Activated CD4-positive, CD25-positive, alpha-beta regulatory T cell treated with anti-CD3 and anti-CD28 coated beads, Interleukin-2, amount 50 U/mL, for 24 hours (primary cell): ENCODE results near the gene TENM3.

Source experiments
- ATAC-seq, 2 donors: fragments of 150-1000 bp; cut with Tn5 transposase; one replicate each; pipeline ENCODE4 v1.10.0; 2021; ENCODE audit warnings: mild to moderate bottlenecking in 1 of 2, moderate library complexity in 1 of 2

Gene TENM3

DNA sequence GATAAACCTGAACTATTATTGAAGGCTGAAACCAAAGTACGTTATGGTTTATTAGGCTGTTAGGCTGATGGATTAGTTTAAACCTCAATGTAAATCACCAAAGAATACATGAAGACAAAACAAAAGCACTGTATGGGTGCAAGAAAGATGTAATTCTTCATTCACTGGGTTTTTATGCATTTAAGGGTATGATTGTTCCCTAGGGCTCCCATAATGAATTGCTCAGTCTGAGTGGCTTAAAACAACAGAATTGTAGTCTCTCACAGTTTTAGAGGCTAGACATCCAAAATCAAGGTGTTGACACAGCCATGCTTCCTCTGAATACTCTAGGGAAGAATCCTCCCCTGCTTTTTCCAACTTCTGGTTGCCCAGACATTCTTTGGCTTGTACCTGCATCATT is 222.8 kb downstream of the TENM3 start:
- ATAC-seq, result no peak

DNA sequence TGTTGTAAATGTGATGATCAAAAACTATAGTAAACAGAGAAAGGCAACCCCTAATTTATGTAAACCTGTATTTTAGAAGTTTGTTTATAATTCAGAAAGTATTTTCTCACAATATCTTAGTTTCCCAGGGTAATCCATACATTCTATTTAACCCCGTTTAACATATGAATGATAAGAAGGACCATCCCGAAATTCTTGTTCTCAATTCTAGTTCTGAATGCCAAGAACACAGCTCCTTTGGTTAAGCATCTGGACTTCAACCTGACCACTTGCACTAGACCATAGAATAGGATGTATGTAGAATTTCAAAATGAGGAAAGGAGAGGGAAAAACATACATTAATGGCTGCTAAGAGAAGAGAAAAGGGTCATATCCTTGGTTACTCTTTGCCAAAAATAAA is 227.0 kb downstream of the TENM3 start:
- ATAC-seq, result no peak

DNA sequence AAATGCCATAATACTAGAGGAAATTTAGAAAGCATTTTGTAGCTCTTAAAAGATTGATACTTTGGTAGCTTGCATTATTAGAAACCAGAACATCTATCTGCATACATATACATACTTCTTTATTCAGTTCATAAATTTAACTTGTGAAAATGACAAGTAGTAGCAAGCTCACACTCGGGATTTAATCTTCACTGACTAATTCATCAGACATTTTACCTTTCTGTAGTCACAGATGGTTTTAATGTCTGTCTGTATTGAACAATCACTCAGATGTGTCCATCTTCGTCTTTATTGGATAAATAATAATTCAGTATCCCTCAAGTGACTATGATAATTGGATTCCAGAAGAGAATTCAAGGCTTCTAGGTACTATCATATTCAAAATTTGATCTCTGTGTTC is 232.3 kb downstream of the TENM3 start:
- ATAC-seq, result no peak

DNA sequence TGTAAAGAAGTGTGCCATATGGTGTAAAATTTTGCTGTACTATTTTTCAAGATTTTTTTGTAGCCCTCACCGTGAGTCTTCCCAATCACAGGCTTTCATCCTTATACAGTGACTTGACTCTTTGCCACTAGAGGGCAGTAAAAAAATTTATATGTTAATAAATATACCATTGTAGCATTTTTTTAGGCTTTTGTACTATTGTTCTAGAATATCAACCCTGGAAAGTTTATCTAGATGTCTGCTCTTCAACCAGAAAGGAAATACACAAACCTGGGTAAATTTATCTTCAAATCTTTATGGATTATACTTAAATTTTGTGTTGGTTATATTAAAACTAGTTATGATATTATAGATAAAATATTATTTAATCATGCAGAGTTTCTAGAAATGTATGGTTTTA is 235.3 kb downstream of the TENM3 start:
- no peak for ATAC-seq

DNA sequence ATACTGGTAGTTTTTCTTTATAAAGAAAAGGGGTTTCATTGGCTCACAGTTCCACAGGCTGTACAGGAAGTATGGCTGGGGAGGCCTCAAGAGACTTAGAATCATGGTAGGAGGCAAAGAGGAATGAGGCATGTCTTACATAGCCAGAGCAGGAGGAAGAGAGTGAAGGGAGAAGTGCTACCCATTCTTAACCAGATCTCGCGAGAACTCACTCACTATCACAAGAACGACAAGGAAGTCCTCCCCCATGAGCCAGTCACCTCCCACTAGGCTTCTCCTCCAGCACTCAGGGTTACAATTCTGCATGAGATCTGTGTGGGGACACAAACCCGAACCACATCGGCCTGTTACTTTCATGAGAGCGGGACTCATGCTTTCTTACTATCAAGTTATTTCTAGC is 240.5 kb downstream of the TENM3 start:
- ATAC-seq, result no peak

DNA sequence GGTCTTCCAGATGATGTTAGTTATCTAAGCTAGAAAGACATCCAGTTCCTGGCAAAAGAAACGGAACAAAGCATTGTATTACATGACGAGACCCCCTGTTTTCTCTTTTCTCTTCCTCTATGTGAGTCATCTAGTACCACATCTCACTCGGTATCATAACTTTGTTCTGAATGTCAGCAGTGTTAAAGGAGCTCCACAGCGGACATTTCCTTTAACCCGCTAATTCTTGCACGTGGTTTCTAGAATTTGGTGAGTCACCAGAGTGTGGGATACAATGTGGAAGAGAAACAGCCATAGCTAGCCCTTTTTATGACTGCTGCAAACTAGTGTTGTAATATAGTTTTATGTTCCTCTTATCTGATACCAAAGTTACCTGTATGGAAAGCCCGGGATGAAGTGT is 243.7 kb downstream of the TENM3 start:
- peak in 1 of 2 donors; percentile 7 for ATAC-seq

DNA sequence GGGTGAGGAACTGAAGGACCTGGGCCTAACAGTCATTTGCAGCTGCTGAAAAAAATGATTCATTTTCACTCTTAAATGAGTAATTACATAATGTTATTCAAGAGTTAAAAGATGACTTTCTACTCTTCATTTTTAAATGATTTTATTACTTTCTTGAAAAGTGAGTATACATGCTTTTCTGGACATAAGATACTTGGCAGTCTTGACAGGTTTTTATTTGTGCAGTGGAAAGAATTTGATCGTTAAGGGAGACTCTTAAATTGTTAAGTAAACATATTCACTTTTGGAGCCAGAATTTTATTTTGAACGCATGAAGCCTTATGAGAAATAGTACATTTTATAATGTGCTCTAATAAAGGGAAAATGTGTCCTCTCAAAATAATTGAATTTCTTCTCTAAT is 245.7 kb downstream of the TENM3 start:
- ATAC-seq, result no peak

DNA sequence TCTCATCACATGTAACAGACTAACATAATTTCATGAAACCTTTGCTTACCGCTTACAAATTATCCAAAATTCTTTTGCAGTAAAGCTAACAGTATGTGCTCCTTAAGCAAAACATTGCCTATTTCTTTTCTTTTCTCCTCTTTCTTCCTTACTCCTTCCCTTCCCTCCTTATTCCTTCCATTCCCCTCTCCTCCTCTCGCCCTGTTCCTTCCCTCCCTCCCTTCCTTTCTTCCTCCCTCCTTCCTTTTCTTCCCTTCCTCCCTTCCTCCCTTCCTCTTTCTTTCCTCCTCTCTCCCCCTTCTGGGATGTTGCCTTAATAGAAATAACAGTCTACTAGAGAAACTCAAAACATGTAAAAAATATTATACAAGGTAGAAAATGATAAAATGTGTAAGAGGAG is 246.4 kb downstream of the TENM3 start:
- ATAC-seq, result no peak

DNA sequence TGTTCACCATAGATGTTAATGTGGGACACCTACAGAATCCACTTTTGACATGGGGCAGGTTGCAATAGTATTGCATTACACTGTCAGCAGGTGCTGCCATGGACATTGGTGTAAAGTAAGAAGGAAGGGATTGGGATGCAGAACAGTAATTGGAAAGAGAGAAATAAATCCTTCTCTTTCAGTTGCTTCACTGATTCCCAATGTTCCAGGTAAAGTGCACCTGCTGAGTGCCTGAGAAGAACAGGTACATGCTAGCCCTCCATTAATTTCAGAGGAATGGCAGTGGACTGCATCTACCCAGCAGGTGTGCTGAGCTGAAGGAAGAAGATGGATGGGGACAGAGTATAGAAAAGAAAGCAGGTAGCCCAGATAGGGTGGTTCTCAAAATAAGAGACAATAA is 248.5 kb downstream of the TENM3 start:
- ATAC-seq, result no peak

DNA sequence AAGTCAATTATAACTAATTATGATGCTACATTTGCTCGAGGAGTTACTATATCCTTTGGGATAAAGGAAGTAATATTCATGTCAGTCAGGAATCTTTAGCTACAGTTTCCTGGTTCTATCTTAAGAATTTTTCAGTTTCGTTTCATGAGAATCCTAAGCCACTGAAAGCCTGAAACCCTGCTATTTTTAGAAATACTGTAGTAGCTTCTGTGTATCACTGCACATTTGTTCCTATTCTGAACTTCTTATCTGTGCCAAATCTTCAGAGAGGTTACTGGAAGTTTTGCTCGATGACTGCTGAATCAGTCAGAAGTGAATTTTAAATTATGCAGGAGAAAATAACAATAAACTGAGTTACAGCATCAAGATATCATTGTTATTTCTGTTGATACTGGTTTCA is 249.2 kb downstream of the TENM3 start:
- ATAC-seq, result no peak

DNA sequence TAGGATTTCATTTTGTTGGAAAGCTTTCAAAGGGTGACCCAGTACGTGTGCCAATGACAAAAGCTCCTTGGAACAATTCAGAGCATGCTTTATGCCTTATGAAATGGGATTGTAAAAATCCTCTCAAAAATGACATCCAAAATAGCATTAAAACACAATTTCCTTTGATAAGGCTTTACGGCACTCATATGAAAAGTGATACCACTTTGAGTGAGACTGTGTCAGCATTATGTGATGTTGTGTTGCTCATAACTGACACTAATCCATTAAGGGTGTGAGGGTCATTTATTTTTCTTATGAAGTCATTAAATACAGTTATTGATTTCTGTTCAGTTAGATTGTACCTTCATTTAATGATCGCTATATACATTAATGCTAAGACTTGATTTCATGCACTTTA is 250.2 kb downstream of the TENM3 start:
- no peak for ATAC-seq

DNA sequence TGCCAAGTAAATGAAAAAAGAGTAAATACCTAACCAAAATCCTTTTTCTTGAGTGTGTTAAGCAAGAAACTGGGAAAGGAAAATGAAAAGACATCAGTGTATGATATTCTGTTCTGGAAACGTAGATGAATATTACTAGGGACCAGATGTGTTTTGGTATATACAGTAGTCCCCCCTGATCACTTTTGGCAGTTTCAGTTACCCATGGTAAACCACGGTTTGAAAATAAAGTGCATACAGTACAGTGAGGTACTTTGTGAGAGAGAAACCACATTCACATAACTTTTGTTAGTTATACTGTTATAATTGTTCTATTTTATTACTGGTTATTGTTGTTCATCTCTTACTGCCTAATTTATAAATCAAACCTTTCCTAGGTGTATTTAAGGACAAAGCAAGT is 250.9 kb downstream of the TENM3 start:
- ATAC-seq, result no peak

DNA sequence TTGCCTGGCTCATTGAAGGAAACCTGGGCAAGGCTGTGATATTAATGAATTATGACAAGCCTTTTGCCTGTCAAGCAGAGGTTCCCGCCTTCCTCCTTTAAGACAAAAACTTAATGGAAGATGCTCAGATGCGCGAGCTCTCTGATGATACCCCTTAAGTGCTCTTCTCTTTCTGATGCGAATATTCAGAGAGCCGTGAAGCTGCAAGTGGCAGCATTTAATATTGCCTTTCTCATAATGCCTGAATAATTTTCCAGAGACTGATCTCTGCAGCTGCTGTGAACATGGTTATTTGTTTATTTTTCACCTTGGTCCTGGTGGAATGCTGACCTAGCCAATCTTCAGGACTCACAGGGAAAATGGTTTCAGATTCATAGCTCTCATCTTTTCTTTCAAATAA is 251.8 kb downstream of the TENM3 start:
- ATAC-seq, result no peak

DNA sequence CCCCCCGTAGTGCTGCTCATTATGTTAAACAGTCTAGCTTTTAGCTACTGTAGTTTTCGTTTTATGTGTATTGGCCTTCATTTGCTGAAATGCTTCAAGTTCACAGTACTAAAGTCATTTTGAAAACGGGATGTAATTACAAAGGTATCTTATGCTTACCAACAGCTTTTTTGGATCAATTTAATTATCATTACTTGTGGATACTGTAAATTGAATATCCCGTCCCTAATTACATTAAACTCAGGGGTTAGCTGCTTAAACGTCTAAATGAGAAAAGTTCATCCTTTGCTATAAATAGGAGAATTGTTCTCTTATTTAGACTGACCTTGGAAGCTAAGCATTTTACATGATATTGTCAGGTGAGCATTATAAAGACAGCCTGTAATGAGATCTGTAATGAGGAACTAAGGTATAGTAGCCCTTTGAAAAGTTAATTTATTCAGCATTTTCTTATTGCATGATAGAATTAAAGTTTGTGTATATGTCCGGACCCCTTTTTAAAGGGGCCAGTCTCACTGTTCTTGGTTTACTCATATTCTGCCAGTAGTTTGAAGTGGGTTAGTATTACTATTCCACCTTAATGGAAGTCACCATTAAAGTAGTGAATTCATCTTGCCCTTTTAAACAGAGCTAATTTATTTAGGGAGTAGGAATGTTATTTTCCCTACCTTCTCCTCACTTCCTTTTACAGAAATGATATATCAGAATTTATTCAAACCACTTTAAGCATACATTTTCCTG is 252.6 kb downstream of the TENM3 start:
- ATAC-seq, result no peak

DNA sequence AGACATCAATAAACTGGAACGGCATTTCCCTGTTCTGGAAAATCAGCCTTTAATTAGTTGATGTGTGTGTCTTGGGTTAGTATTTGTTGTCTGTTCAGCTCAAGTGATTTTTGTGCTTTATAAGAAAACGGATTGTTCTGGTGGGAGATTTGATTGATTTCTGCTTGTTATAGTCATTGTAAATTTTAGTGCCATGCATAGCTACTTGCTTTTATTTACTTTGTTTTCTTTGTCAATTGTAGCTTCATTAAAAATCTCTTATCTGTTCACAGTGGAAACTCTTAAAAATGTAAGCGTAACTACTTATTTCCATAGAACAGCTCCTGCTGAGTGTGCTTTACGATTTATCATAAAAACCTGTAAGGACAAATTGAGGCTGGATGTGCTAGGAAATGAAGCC is 253.2 kb downstream of the TENM3 start:
- no peak for ATAC-seq

DNA sequence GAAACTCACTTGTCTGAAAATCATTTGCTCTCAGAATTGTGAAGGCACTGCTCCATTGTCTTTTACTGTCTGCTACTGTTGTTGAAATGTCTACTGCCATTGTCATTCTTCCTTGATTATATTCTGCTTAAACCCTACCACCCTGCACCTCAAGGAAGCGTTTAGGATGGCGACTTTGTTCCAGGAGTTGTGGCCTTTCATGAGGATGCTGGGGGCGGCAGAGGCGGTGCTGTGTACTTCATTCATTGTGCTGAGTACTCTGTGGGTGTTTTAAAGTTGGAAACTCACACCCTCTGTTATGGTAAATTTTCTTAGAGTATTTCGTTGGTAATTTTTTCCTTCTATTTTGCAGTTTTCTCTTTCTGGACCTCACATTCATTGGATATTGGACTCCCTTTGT is 258.9 kb downstream of the TENM3 start:
- no peak for ATAC-seq

DNA sequence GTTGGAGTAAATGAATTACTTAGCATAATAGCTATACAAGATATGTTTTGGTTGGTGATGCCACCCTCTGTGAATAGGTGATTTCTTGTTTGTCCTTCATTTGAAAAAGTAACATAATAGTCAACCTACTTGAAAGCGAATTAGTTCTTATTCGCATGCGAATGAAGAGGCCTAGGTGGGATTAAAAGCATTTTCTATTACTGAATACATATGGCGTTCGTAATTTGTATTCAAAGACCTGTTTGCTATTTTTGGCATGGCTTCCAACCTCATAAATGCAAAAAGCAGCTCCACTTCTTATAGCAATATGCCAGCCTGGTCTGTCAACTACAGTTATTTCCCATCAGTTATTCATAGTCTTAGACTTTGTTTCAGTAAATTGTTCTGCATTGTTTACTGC is 261.3 kb downstream of the TENM3 start:
- no peak for ATAC-seq

DNA sequence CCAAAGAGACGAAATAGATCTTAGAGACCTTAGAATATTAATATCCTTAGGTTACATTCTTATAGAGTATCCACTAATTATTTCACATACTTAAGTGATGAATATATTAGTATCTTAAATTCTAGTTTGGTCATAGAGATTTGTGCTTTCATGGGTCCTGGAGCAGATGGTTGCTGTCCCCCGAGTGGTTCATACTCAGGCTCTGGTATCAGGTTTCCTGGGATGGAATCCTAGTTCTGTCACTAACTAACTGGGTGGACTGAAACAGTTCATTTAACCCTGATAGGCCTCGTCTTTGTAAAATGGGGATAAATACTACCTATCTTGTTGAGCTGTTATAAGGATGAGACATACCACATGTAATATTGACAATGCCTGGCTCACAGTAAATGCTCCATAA is 264.6 kb downstream of the TENM3 start:
- no peak for ATAC-seq

DNA sequence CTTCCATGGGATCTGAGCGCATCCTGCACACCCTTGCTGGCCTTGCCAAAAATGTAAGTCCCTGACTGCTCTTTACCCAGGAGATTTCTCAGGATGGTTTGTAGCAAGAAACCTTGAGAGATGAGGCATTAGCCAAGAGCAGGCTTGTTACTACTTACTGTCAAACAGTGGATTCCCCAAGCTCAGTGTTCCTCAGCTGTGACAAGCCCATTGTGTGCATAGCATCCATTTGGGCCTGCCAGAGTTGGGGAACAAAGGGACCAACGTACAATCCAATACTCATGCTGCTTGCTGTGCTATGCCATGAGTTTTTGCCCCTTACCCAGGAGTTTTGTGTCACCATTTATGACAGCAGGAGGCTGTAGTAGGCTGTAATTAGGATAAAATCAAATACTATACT is 267.6 kb downstream of the TENM3 start:
- ATAC-seq, result no peak

DNA sequence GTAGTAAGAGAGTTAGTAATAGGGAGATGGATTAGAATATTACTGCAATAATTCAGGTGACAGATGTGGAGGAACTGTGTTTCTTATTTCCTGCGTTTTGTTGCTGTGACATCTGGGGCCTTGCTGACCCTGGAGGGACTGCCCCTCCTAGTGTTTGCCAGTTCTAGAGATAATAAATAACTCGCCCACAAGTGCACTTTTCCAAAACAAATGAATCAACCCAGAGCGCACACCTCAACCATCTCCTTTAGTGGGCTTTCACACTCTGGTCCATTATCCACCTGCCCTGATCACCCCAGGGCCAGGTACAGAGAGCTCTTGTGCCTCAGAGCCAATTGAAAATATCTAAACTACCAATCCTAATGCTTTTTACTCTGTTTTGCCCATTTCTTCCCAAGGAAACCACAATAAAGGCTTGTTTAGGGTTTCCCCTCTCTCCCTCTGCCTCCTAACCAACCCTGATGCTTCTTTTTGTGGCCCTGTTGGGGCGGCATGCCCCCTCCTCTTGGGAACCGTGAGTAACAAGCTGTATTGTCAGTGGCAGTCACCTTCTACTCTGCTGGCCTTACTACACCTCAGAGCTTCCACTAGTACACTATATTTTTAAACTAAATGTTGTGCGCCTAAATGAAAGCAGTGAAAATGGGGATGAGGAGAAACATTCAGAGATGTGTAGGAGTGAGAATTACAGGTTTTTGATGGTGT is 270.5 kb downstream of the TENM3 start:
- no peak for ATAC-seq

DNA sequence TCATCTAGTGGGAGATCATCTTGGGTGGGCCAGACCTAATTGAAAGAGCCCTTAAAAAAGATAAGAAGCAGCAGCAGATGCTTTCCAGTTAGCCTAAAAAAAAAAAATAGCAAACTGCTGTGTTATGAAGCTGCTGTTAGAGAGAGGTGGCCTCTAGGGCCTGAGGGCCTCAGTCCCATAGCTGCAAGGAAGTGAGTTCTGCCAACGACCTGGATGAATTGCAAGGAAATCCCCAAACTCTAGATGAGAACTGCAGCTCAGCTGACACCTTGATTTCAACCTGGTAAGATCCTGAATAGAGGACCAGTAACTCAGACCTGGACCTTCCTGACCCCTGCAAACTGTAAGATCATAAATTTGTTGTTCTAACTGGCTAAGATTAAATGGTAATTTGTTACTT is 275.2 kb downstream of the TENM3 start:
- no peak for ATAC-seq

DNA sequence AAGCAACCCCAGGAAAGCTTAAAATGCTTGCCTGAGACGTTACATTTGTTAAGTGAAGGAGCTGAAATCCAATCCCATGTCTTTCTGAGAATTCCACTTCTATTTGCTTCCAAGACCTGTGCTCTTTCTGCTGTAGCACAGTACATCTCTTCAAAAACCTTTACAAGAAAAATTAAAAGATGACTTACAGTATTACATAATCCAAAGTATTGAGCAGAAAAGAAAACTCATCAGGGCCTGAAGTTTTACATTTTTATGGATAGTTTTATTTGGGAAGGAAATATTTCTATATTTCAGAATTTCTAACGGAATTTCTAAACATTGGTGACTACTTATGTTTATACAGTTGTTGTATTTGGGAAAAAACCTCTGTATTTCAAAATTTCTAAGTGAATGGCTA is 276.3 kb downstream of the TENM3 start:
- ATAC-seq, result no peak

DNA sequence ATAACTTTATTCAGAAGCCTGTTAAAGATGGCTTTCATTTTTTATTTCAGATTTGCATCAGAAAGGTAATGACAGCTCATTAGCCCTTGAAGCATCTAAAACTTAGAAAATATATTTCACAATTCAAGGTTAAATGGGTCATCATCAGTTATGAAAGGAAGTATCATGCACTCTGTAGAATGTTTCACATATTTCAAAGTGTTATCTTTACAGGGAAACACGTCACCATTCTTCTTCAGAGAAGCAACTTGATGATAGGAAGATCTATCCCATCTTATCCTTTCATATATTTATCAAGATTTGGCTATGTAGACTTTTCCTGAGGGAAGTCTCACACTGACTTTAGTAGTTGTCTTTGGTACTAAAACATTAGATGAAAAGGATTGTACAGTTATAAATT is 277.8 kb downstream of the TENM3 start:
- ATAC-seq, result no peak

DNA sequence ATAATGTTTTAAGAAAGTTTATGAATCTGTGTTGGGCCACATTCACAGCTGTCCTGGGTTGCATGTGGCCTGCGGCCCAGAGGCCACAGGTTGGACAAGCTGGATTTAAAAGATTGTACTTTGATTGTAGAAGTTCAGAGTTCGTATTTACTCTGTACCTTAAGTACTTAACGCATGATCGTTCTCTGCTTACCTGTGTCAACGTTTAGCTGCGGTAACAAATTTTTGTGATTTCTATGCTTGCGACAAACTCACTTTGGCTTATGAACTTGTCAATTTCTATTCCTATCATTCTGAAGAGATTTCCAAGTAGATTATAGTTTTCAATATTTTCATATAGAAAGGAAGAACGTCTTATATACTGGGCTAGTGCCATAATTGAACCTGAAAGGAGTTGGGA is 285.6 kb downstream of the TENM3 start:
- ATAC-seq, result no peak

DNA sequence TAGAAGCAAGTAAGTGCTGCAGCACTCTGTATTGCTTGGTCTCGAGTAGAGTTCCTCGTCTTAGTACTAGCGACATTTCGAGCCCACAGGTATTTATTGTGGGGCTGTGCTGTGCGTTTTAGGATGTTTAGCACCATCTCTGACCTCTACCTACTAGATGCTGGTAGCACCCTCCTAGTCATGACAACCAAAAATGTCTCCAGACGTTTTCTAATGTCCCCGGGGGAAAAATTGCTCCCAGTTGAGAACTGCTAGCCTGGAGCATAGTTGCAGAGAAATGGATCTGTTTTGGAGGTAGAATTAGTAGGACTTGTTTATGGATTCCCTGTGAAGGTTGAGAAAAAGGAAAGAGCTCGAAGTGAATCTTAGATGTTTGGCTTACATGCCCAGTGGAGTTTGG is 287.2 kb downstream of the TENM3 start:
- no peak for ATAC-seq
